GM12892 (cell line): ENCODE results near the gene SLC2A4RG.

Experiments
- POLR2A ChIP-seq: IDR thresholded peaks from 2 replicates; pipeline ENCODE4 v1.6.1; 2011; ENCODE audit warnings: low read depth, low read length, control low read depth
- POLR2AphosphoS5 ChIP-seq: IDR thresholded peaks from 2 replicates; pipeline ENCODE4 v1.6.1; 2011; ENCODE audit warnings: low read depth, low read length, control low read depth

GRCh38 chr20:63773571-63774241 is 34.1 kb downstream of the SLC2A4RG start:
- no peak for TF ChIP-seq POLR2AphosphoS5
- TF ChIP-seq POLR2A = no peak
